KBM-7 (cell line): ENCODE measurements around the gene ADCY2.
A peak's percentile ranks its signal among the peaks of the same experiment; 100 is the strongest.

Experiments used
- DNase-seq: peaks from one replicate; pipeline ENCODE4 v3.0.0-alpha.2; 2015
- in situ Hi-C: fragments of 300-500 bp; cut with MboI; formaldehyde crosslinking; loops from 2 replicates; pipeline ENCODE4 v1.14.3; 2020; ENCODE audit warnings: low sequenced_read_pairs, low pct_unique_long_range_greater_than_20kb, mixed read lengths

ADCY2 gene

GRCh38 chr5:7679663-7680062 lies 283.7 kb downstream of the ADCY2 start:
- in situ Hi-C loops: no loop called here
- no peak for DNase-seq

- in situ Hi-C loops: no loop called here
- DNase-seq: no peak
Measured at GRCh38 chr5:7680260-7680659, 284.3 kb downstream of the ADCY2 start.

- in situ Hi-C loops: no loop called here
- DNase-seq: no peak
Measured at GRCh38 chr5:7682379-7682778, 286.4 kb downstream of the ADCY2 start.

GRCh38 chr5:7683753-7684152 lies 287.8 kb downstream of the ADCY2 start:
- no peak for DNase-seq
- in situ Hi-C loops: no loop called here

GRCh38 chr5:7684826-7685225 lies 288.9 kb downstream of the ADCY2 start:
- no peak for DNase-seq
- in situ Hi-C loops: no loop called here

GRCh38 chr5:7686794-7687193 lies 290.9 kb downstream of the ADCY2 start:
- in situ Hi-C loops: no loop called here

GRCh38 chr5:7690557-7690956 lies 294.6 kb downstream of the ADCY2 start:
- no peak for DNase-seq
- in situ Hi-C loops: no loop called here

More at GRCh38 chr5:7686794-7687193, 290.9 kb downstream of the ADCY2 start:
- DNase-seq: no peak

- in situ Hi-C loops: no loop called here
- no peak for DNase-seq
Measured at GRCh38 chr5:7705261-7705660, 309.3 kb downstream of the ADCY2 start.

GRCh38 chr5:7705736-7706135 lies 309.8 kb downstream of the ADCY2 start:
- in situ Hi-C loops: no loop called here

GRCh38 chr5:7706256-7706655 lies 310.3 kb downstream of the ADCY2 start:
- in situ Hi-C loops: no loop called here
- no peak for DNase-seq

More at GRCh38 chr5:7705736-7706135, 309.8 kb downstream of the ADCY2 start:
- DNase-seq: no peak

- in situ Hi-C loops: no loop called here
- DNase-seq: no peak
Measured at GRCh38 chr5:7714119-7714518, 318.2 kb downstream of the ADCY2 start.

GRCh38 chr5:7714697-7715096 lies 318.8 kb downstream of the ADCY2 start:
- in situ Hi-C loops: no loop called here
- no peak for DNase-seq

- in situ Hi-C loops: no loop called here
- no peak for DNase-seq
Measured at GRCh38 chr5:7717691-7718090, 321.8 kb downstream of the ADCY2 start.

- DNase-seq: no peak
- in situ Hi-C loops: no loop called here
Measured at GRCh38 chr5:7728076-7728475, 332.1 kb downstream of the ADCY2 start.

GRCh38 chr5:7741415-7742065 lies 345.6 kb downstream of the ADCY2 start:
- no peak for DNase-seq
- in situ Hi-C loops: no loop called here

- in situ Hi-C loops: no loop called here
- no peak for DNase-seq
Measured at GRCh38 chr5:7742241-7742656, 346.3 kb downstream of the ADCY2 start.

- peak; percentile 49 for DNase-seq
- in situ Hi-C loops: no loop called here
Measured at GRCh38 chr5:7745882-7746610, 350.1 kb downstream of the ADCY2 start.

- in situ Hi-C loops: no loop called here
- no peak for DNase-seq
Measured at GRCh38 chr5:7747728-7748127, 351.8 kb downstream of the ADCY2 start.

GRCh38 chr5:7749626-7750025 lies 353.7 kb downstream of the ADCY2 start:
- DNase-seq: no peak
- in situ Hi-C loops: no loop called here

GRCh38 chr5:7751874-7752273 lies 355.9 kb downstream of the ADCY2 start:
- DNase-seq: no peak
- in situ Hi-C loops: no loop called here

GRCh38 chr5:7753181-7753580 lies 357.2 kb downstream of the ADCY2 start:
- DNase-seq: no peak
- in situ Hi-C loops: no loop called here
